ENCODE results near the gene CYP2F1.

- TF ChIP-seq CTCF (IDR thresholded peaks at IDR 0.05), result no peak
- no peak for TF ChIP-seq POLR2A (IDR thresholded peaks at IDR 0.05)
Observed at GRCh38 chr19:41111296-41111695, 2.9 kb upstream of the CYP2F1 start.
